DOHH2 (cell line): ENCODE results near the gene GPC5.

Experiments used
- EZH2phosphoT487 ChIP-seq: fragments of 200-600 bp; sonication (generic); IDR thresholded peaks from 2 replicates; pipeline ENCODE4 v1.6.1; 2017; ENCODE audit warnings: borderline replicate concordance, mild to moderate bottlenecking, antibody characterized with exemption, low read length, moderate library complexity, mixed read lengths
- TF ChIP-seq, protein P1 (sequence below): fragments of 200-600 bp; sonication (generic); IDR thresholded peaks from one replicate; pipeline ENCODE4 v1.5.1; 2014; ENCODE audit warnings: antibody characterized with exemption, mild to moderate bottlenecking, low read depth, low read length; ENCODE audit not compliant: poor library complexity, severe bottlenecking

DNA sequence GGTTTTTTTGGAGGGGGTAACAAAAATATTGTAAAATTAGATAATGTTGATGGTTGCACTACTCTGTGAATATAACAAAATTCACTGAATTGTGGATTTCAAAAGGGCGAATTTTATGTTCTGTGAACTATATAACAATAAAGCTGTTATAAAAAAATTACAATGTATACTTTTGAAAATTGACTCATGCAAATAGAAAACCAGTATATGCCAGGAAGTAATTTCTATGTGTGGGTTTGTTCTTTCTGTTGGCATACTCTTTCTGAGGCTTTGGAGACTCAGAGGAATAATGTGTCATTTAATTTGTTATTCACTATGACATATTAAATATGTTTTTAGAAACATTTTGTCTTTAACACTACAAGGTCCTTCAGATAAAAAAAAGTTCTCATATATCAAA lies 310.1 kb downstream of the GPC5 start:
- TF ChIP-seq, protein P1, sequence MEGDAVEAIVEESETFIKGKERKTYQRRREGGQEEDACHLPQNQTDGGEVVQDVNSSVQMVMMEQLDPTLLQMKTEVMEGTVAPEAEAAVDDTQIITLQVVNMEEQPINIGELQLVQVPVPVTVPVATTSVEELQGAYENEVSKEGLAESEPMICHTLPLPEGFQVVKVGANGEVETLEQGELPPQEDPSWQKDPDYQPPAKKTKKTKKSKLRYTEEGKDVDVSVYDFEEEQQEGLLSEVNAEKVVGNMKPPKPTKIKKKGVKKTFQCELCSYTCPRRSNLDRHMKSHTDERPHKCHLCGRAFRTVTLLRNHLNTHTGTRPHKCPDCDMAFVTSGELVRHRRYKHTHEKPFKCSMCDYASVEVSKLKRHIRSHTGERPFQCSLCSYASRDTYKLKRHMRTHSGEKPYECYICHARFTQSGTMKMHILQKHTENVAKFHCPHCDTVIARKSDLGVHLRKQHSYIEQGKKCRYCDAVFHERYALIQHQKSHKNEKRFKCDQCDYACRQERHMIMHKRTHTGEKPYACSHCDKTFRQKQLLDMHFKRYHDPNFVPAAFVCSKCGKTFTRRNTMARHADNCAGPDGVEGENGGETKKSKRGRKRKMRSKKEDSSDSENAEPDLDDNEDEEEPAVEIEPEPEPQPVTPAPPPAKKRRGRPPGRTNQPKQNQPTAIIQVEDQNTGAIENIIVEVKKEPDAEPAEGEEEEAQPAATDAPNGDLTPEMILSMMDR, result no peak
- TF ChIP-seq EZH2phosphoT487, result no peak
